ENCODE results near the gene ZC3H12D.

ZC3H12D gene

DNA sequence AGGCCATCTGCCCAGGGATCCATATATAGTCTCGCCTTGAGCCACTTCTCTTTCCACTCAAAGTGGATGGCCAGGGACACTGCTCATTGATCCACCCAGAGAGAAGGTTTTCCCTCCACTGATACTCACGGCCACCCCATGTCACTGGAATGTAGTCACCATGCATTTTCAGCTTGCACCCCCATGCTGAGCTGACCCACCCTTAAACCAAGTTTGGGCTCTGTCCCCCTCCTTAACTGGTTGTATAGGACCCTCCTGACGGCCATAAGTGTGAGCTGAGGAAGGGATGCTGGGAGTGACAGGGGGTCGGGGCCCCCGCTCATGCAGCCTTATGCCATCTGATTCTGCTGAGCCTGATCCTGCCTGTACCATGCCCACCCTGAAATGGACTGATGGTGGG lies 59.1 kb downstream of the ZC3H12D start:
- H3K9me3 ChIP-seq (ENCODE audit: low read length), result no peaks in the 10 kb centered on the region
- no peaks in the 10 kb centered on the region for H3K9me2 ChIP-seq (ENCODE audit: low read depth, low read length)
- H3F3A ChIP-seq (ENCODE audit: insufficient read depth, low read length), result no peaks in the 10 kb centered on the region
- no peaks in the 10 kb centered on the region for H4K20me1 ChIP-seq (ENCODE audit: insufficient read depth, low read length)
- H3K27ac ChIP-seq (ENCODE audit: low read depth, low read length, poor library complexity, severe bottlenecking), result no peak overlapping the region
- H3K36me3 ChIP-seq (ENCODE audit: insufficient read depth, low read length), result no peaks in the 10 kb centered on the region
- H3K9ac ChIP-seq (ENCODE audit: low read length), result no peak overlapping the region
- H3K79me2 ChIP-seq (ENCODE audit: insufficient read depth, low read length), result no peaks in the 10 kb centered on the region
- H3K27me3 ChIP-seq (ENCODE audit: insufficient read depth, low read length), result peaks cover 4% of the 10 kb centered on the region; the same call in 1 of the 2 replicates
- H3K4me2 ChIP-seq (ENCODE audit: low read length), result no peak overlapping the region
- no peak for TF ChIP-seq EZH2 (IDR thresholded peaks at IDR 0.05; ENCODE audit: borderline replicate concordance, low read length)
- TF ChIP-seq, protein P1, sequence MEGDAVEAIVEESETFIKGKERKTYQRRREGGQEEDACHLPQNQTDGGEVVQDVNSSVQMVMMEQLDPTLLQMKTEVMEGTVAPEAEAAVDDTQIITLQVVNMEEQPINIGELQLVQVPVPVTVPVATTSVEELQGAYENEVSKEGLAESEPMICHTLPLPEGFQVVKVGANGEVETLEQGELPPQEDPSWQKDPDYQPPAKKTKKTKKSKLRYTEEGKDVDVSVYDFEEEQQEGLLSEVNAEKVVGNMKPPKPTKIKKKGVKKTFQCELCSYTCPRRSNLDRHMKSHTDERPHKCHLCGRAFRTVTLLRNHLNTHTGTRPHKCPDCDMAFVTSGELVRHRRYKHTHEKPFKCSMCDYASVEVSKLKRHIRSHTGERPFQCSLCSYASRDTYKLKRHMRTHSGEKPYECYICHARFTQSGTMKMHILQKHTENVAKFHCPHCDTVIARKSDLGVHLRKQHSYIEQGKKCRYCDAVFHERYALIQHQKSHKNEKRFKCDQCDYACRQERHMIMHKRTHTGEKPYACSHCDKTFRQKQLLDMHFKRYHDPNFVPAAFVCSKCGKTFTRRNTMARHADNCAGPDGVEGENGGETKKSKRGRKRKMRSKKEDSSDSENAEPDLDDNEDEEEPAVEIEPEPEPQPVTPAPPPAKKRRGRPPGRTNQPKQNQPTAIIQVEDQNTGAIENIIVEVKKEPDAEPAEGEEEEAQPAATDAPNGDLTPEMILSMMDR (IDR thresholded peaks at IDR 0.05; ENCODE audit: low read length), result no peak
- no peak overlapping the region for H2AFZ ChIP-seq (ENCODE audit: low read length)
- no peak overlapping the region for H3K4me3 ChIP-seq (ENCODE audit: low read depth, low read length, poor library complexity, severe bottlenecking)
- H3K4me1 ChIP-seq (ENCODE audit: insufficient read depth, low read length, severe bottlenecking), result no peaks in the 10 kb centered on the region

- Histone ChIP-seq H3K9me2 (ENCODE audit: low read depth, low read length) (no peaks in the 10 kb centered on the region), H3K4me2 (ENCODE audit: low read length) (no peak overlapping the region), H3K27ac (ENCODE audit: low read depth, low read length, poor library complexity, severe bottlenecking) (no peak overlapping the region), H3K79me2 (ENCODE audit: insufficient read depth, low read length) (no peaks in the 10 kb centered on the region), H3K9me3 (ENCODE audit: low read length) (no peaks in the 10 kb centered on the region), H4K20me1 (ENCODE audit: insufficient read depth, low read length) (no peaks in the 10 kb centered on the region), H3K9ac (ENCODE audit: low read length) (no peak overlapping the region), H3K36me3 (ENCODE audit: insufficient read depth, low read length) (no peaks in the 10 kb centered on the region), H3K4me3 (ENCODE audit: low read depth, low read length, poor library complexity, severe bottlenecking) (no peak overlapping the region), H3K27me3 (ENCODE audit: insufficient read depth, low read length) (peaks cover 4% of the 10 kb centered on the region; the same call in 1 of the 2 replicates), H3K4me1 (ENCODE audit: insufficient read depth, low read length, severe bottlenecking) (no peaks in the 10 kb centered on the region), H2AFZ (ENCODE audit: low read length) (no peak overlapping the region), H3F3A (ENCODE audit: insufficient read depth, low read length) (no peaks in the 10 kb centered on the region)
- TF ChIP-seq, protein P1 (IDR thresholded peaks at IDR 0.05; ENCODE audit: low read length), result no peak
- TF ChIP-seq EZH2 (IDR thresholded peaks at IDR 0.05; ENCODE audit: borderline replicate concordance, low read length), result no peak
These were observed 59.6 kb downstream of the ZC3H12D start for GRCh38 chr6:149425224-149425623.

- H3F3A ChIP-seq (ENCODE audit: insufficient read depth, low read length), result no peaks in the 10 kb centered on the region
- no peak overlapping the region for H3K4me2 ChIP-seq (ENCODE audit: low read length)
- H3K9me2 ChIP-seq (ENCODE audit: low read depth, low read length), result no peaks in the 10 kb centered on the region
- no peaks in the 10 kb centered on the region for H4K20me1 ChIP-seq (ENCODE audit: insufficient read depth, low read length)
- H2AFZ ChIP-seq (ENCODE audit: low read length), result no peak overlapping the region
- H3K27ac ChIP-seq (ENCODE audit: low read depth, low read length, poor library complexity, severe bottlenecking), result no peak overlapping the region
- H3K9me3 ChIP-seq (ENCODE audit: low read length), result no peaks in the 10 kb centered on the region
- H3K79me2 ChIP-seq (ENCODE audit: insufficient read depth, low read length), result no peaks in the 10 kb centered on the region
- H3K4me3 ChIP-seq (ENCODE audit: low read depth, low read length, poor library complexity, severe bottlenecking), result no peak overlapping the region
- H3K27me3 ChIP-seq (ENCODE audit: insufficient read depth, low read length), result peaks cover 4% of the 10 kb centered on the region; the same call in 1 of the 2 replicates
- no peaks in the 10 kb centered on the region for H3K4me1 ChIP-seq (ENCODE audit: insufficient read depth, low read length, severe bottlenecking)
- H3K9ac ChIP-seq (ENCODE audit: low read length), result no peak overlapping the region
- TF ChIP-seq EZH2 (IDR thresholded peaks at IDR 0.05; ENCODE audit: borderline replicate concordance, low read length), result no peak
- TF ChIP-seq, protein P1 (IDR thresholded peaks at IDR 0.05; ENCODE audit: low read length), result no peak
- no peaks in the 10 kb centered on the region for H3K36me3 ChIP-seq (ENCODE audit: insufficient read depth, low read length)
These were observed 60.8 kb downstream of the ZC3H12D start for GRCh38 chr6:149423964-149424440.

Measured in OCI-LY1 (cell line).